ENCODE data around the gene HNRNPA3. TPM values are rescaled to one million over a fixed set of nuclear protein-coding genes. Genes with fewer than 3 reads are reported as not detected.
"Not testable (repeated sequence)": the region's sequence is repeated elsewhere in the genome, so short reads cannot be mapped to it uniquely, and the experiment has no call there.

The HNRNPA3 gene
- total and polyA plus RNA-seq, 4 donors, result 51.1 to 374 (median 228) TPM

- H3K4me1 ChIP-seq (ENCODE audit: control insufficient read depth, insufficient read depth, low read length), result not testable (repeated sequence)
- peaks cover 10% of the 10 kb centered on the region for H3K36me3 ChIP-seq (ENCODE audit: control insufficient read depth, insufficient read depth, low read length)
These were observed 10.8 kb downstream of the HNRNPA3 start for GRCh38 chr2:177223436-177223835.

GRCh38 chr2:177225965-177226360, 13.4 kb downstream of the HNRNPA3 start:
- no peak overlapping the region for H3K27ac ChIP-seq (ENCODE audit: low read depth, low read length)
- no CpG with 5 or more reads among the region's 2 CpGs for WGBS (ENCODE audit: insufficient coverage)
- H3K36me3 ChIP-seq (ENCODE audit: control insufficient read depth, insufficient read depth, low read length), result peaks cover 5% of the 10 kb centered on the region
- no peaks in the 10 kb centered on the region for H3K27me3 ChIP-seq (ENCODE audit: control insufficient read depth, insufficient read depth, low read length)
- no peaks in the 10 kb centered on the region for H3K9me3 ChIP-seq (ENCODE audit: control insufficient read depth, insufficient read depth, low read length)
- no peak overlapping the region for H3K4me3 ChIP-seq (ENCODE audit: low read depth, low read length)
- DNase-seq (ENCODE audit: low read depth in 4 of 6, low spot score in 6 of 6), result no peak
- H3K4me1 ChIP-seq (ENCODE audit: control insufficient read depth, insufficient read depth, low read length), result no peaks in the 10 kb centered on the region

More at GRCh38 chr2:177223436-177223835, 10.8 kb downstream of the HNRNPA3 start:
- not testable (repeated sequence) for DNase-seq (ENCODE audit: low read depth in 4 of 6, low spot score in 6 of 6); H3K9me3 ChIP-seq (ENCODE audit: control insufficient read depth, insufficient read depth, low read length); H3K27me3 ChIP-seq (ENCODE audit: control insufficient read depth, insufficient read depth, low read length); H3K4me3 ChIP-seq (ENCODE audit: low read depth, low read length); H3K27ac ChIP-seq (ENCODE audit: low read depth, low read length)

DNA sequence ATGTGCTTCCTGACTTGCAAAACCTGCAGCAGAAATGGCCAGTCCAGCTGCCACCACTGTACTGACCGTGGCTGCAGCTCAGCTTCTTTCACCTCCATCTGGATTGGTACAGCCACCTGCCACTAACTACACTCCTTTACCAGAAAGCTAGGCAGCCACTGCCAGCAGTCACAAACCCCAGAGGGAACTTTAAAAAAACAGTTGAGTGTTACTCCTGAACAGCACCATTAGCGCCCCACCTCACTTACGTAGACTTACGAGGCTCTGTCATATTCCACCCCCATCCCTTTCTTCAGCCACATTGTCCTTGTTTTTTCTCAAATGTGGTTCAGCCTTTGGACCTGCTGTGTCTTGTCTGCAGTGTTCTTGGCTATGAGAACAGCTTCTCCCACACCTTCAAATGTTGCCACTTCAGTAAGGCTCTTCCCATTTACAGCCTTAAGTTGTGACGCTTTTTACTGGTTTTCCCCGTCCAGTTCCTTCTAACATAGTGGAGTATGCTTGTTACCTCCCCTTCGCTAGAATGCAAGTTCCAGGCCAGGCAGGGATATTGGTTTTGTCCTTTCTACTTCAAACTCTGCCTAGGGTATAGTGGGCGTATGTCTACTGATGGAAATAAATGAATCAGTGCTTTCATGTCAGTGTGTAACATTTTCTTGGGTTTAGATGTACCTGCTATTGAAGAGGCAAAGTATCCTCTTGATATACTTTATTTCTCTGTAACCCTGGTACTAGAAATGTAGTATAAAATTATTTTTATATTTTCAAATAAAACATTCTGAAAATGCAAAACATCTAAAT, 17.0 kb downstream of the HNRNPA3 start:
- no peak for DNase-seq (ENCODE audit: low read depth in 4 of 6, low spot score in 6 of 6)
- Histone ChIP-seq H3K4me3 (ENCODE audit: low read depth, low read length) (no peak overlapping the region), H3K4me1 (ENCODE audit: control insufficient read depth, insufficient read depth, low read length) (no peaks in the 10 kb centered on the region), H3K36me3 (ENCODE audit: control insufficient read depth, insufficient read depth, low read length) (peaks cover 3% of the 10 kb centered on the region), H3K9me3 (ENCODE audit: control insufficient read depth, insufficient read depth, low read length) (no peaks in the 10 kb centered on the region), H3K27me3 (ENCODE audit: control insufficient read depth, insufficient read depth, low read length) (no peaks in the 10 kb centered on the region), H3K27ac (ENCODE audit: low read depth, low read length) (no peak overlapping the region)
- 74% methylated on average over 5 of the region's 8 CpGs for WGBS (ENCODE audit: insufficient coverage)

DNA sequence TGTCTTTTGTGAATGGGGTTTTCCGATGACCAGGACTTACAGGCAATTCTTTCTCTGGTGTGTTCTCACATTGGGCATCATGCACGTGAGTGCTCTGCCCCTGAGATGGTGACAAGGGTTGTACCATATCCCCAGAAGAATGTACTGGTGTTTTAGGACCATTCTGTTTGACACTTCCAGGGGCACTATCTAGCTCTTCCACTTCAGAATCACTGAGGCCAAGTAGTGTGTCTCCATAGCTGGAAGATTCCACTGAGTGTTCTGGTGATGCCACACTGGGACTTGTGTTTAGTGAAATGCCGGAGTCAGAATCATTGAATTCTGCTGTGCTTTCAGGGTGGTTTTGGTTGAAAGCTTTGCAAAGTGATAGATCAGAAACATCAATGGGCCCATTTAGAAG, 18.7 kb downstream of the HNRNPA3 start:
- no peaks in the 10 kb centered on the region for H3K27me3 ChIP-seq (ENCODE audit: control insufficient read depth, insufficient read depth, low read length)
- no peaks in the 10 kb centered on the region for H3K4me1 ChIP-seq (ENCODE audit: control insufficient read depth, insufficient read depth, low read length)
- DNase-seq (ENCODE audit: low read depth in 4 of 6, low spot score in 6 of 6), result no peak
- peaks cover 5% of the 10 kb centered on the region for H3K36me3 ChIP-seq (ENCODE audit: control insufficient read depth, insufficient read depth, low read length)
- no peak overlapping the region for H3K27ac ChIP-seq (ENCODE audit: low read depth, low read length)
- no peaks in the 10 kb centered on the region for H3K9me3 ChIP-seq (ENCODE audit: control insufficient read depth, insufficient read depth, low read length)
- 93% methylated on average over 3 of the region's 3 CpGs for WGBS (ENCODE audit: insufficient coverage)
- no peak overlapping the region for H3K4me3 ChIP-seq (ENCODE audit: low read depth, low read length)

DNA sequence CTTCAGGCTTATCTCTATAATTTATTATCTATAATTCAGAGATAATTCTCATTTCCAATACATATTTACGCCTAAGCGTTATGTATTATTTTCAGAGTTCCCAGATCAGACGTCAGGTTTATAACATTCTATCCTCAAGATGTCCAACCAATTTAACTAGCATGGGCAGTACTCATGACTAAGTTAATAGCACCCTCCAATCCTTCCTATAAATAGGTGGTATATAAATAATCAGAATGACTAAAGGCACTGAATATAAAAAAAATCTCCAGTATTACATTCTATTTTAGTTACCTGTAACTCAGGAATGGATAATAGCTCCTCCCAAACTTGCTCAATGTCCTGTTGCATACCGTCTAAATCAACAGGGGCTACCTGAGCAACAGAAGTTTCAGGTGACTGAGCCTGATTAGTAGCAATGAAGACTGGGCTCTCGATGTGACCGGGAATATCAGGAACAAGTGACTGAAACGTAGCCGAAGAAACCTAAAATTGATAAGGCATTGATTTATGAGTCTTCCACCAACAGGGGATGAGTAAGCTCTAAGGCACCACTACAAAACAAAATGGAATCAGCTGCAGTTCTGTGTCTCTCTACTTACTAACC, 19.6 kb downstream of the HNRNPA3 start:
- Histone ChIP-seq H3K4me1 (ENCODE audit: control insufficient read depth, insufficient read depth, low read length) (no peaks in the 10 kb centered on the region), H3K27me3 (ENCODE audit: control insufficient read depth, insufficient read depth, low read length) (no peaks in the 10 kb centered on the region), H3K9me3 (ENCODE audit: control insufficient read depth, insufficient read depth, low read length) (no peaks in the 10 kb centered on the region), H3K36me3 (ENCODE audit: control insufficient read depth, insufficient read depth, low read length) (peaks cover 5% of the 10 kb centered on the region), H3K27ac (ENCODE audit: low read depth, low read length) (no peak overlapping the region), H3K4me3 (ENCODE audit: low read depth, low read length) (no peak overlapping the region)
- no peak for DNase-seq (ENCODE audit: low read depth in 4 of 6, low spot score in 6 of 6)
- WGBS (ENCODE audit: insufficient coverage), result 100% methylated on average over 3 of the region's 8 CpGs

DNA sequence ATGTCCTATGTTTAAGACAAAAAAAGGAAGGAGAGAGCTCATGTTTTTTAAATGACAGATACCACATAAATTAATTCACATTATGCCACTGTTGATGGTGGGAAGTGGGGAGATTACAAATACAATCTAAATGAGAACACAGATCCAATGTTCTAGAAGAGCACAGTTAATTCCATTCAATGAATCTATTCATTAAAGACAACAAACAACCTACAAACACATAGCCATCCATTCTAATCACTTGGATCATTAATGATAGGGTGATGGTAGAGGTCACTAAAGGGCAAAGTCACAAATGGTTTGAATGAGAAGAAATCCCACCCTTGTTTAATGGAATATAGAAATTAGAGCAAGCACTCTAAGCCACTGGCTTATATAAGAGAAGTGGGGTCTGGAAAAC, 21.7 kb downstream of the HNRNPA3 start:
- no peak for DNase-seq (ENCODE audit: low read depth in 4 of 6, low spot score in 6 of 6)
- H3K9me3 ChIP-seq (ENCODE audit: control insufficient read depth, insufficient read depth, low read length), result no peaks in the 10 kb centered on the region
- no peaks in the 10 kb centered on the region for H3K27me3 ChIP-seq (ENCODE audit: control insufficient read depth, insufficient read depth, low read length)
- peaks cover 4% of the 10 kb centered on the region for H3K4me1 ChIP-seq (ENCODE audit: control insufficient read depth, insufficient read depth, low read length)
- peaks cover 5% of the 10 kb centered on the region for H3K36me3 ChIP-seq (ENCODE audit: control insufficient read depth, insufficient read depth, low read length)
- H3K4me3 ChIP-seq (ENCODE audit: low read depth, low read length), result no peak overlapping the region
- H3K27ac ChIP-seq (ENCODE audit: low read depth, low read length), result no peak overlapping the region

GRCh38 chr2:177235855-177236437, 23.4 kb downstream of the HNRNPA3 start:
- Histone ChIP-seq H3K27ac (ENCODE audit: low read depth, low read length) (no peak overlapping the region), H3K4me3 (ENCODE audit: low read depth, low read length) (no peak overlapping the region), H3K4me1 (ENCODE audit: control insufficient read depth, insufficient read depth, low read length) (peaks cover 10% of the 10 kb centered on the region), H3K9me3 (ENCODE audit: control insufficient read depth, insufficient read depth, low read length) (no peaks in the 10 kb centered on the region), H3K36me3 (ENCODE audit: control insufficient read depth, insufficient read depth, low read length) (peaks cover 5% of the 10 kb centered on the region), H3K27me3 (ENCODE audit: control insufficient read depth, insufficient read depth, low read length) (no peaks in the 10 kb centered on the region)
- DNase-seq (ENCODE audit: low read depth in 4 of 6, low spot score in 6 of 6), result no peak
- 78% methylated on average over 5 of the region's 6 CpGs for WGBS (ENCODE audit: insufficient coverage)

DNA sequence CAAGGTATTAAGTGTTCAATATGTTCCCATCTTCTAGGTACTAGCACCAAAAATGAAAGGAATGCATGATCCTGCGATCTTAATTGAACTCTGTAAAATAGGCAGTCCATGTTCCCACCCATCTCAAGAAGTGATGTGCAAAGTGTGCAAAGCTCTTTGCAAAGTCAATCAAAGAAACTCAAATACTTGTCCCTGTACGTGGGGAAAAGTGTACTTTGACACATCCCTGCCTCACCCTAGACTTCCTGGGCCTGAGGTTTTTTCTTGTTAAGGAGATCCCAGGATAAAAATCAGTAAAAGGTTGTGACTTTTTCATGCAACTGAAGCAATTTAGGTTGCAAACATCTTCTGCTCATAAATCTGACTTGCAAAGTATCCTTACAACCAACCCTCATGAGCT, 25.3 kb downstream of the HNRNPA3 start:
- Histone ChIP-seq H3K9me3 (ENCODE audit: control insufficient read depth, insufficient read depth, low read length) (no peaks in the 10 kb centered on the region), H3K36me3 (ENCODE audit: control insufficient read depth, insufficient read depth, low read length) (peaks cover 2% of the 10 kb centered on the region), H3K27ac (ENCODE audit: low read depth, low read length) (no peak overlapping the region), H3K4me3 (ENCODE audit: low read depth, low read length) (no peak overlapping the region), H3K4me1 (ENCODE audit: control insufficient read depth, insufficient read depth, low read length) (peaks cover 13% of the 10 kb centered on the region), H3K27me3 (ENCODE audit: control insufficient read depth, insufficient read depth, low read length) (no peaks in the 10 kb centered on the region)
- WGBS (ENCODE audit: insufficient coverage), result no CpG with 5 or more reads among the region's 2 CpGs
- DNase-seq (ENCODE audit: low read depth in 4 of 6, low spot score in 6 of 6), result no peak

DNA sequence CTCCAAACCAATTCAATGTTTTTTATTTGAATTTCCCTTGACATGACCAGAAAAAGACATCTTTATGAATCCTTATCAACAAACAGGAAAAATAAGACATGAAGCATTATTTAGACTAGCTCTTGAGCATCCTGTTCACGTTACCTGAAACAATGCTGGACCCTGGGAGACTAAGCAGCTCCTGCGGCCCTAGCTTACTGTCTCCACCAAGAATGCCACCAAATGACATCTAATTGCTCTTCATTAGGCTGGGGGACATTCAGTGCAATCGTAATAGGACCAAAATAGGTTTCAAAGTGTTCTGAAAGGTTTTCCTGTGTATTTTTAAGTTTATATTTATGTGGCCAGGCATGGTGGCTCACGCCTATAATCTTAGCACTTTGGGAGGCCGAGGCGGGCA, 26.5 kb downstream of the HNRNPA3 start:
- H3K9me3 ChIP-seq (ENCODE audit: control insufficient read depth, insufficient read depth, low read length), result no peaks in the 10 kb centered on the region
- 69% methylated on average over 3 of the region's 6 CpGs for WGBS (ENCODE audit: insufficient coverage)
- no peak for DNase-seq (ENCODE audit: low read depth in 4 of 6, low spot score in 6 of 6)
- H3K4me3 ChIP-seq (ENCODE audit: low read depth, low read length), result no peak overlapping the region
- no peaks in the 10 kb centered on the region for H3K27me3 ChIP-seq (ENCODE audit: control insufficient read depth, insufficient read depth, low read length)
- H3K4me1 ChIP-seq (ENCODE audit: control insufficient read depth, insufficient read depth, low read length), result peaks cover 16% of the 10 kb centered on the region
- peaks cover 2% of the 10 kb centered on the region for H3K36me3 ChIP-seq (ENCODE audit: control insufficient read depth, insufficient read depth, low read length)
- H3K27ac ChIP-seq (ENCODE audit: low read depth, low read length), result peak overlapping the region; percentile 84
